ENCODE data around the gene RCAN1. TPM values are rescaled to one million over a fixed set of nuclear protein-coding genes. Genes with fewer than 3 reads are reported as not detected.

RCAN1 gene
- 10 to 100 TPM in 3 of 4 donors, 1 to 10 TPM in 1; 8.7 to 27.5 (median 22.8) TPM for total RNA-seq

DNA sequence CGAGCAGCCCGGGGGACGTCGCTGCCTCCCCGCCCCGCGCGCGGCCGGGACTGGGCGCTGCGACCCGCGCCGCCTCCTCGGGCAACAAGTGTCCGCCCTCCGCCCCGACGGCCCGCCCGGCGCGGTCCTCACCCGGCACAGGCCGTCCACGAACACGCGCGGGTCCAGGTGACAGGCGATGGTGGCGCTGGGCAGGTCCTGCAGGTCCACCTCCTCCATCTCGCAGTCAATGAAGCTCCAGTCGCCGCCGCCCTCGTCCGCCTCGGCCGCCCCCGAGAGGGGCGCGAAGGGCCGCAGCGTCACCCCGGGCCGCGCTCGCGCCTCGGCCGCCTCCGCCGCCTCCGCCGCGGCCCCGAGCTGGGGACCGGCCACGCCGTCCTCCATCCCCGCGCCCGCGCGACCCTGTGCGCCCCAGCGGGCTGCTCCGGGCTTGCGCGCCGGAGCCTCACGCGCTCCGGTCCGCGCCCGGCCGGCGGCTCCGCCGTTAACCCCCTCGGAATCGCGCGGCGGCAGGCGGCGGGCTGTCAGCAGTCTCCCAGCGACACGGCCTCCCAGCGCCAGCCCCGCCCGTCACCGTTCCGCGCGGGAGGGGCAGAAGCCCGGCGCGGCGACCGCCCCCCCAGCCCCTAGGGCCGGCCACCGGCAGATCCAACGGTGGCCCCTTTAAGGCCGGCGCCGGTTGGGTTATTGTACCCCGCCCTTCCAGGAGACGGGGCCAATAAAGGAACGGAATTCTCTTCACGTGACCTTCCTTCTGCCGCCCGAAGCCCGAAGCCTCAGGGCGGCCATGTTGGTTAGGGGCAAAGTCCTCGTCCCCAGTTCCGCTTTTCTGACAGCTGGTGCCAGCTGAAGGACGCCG lies at the start of gene RCAN1:
Gene RCAN1 (minus strand): TSS at position 486 of the 859 bp plus-strand sequence. CDS start 102 bp downstream, at position 384.
- 0% methylated on average over 36 of the region's 121 CpGs for WGBS
- peak in 2 of 3 donors; percentile 82 to 83 for TF ChIP-seq POLR2AphosphoS5 (IDR thresholded peaks at IDR 0.05)
- TF ChIP-seq POLR2A (IDR thresholded peaks at IDR 0.05): peak in 1 of 2 donors; percentile 12
- no peak for TF ChIP-seq EP300 (IDR thresholded peaks at IDR 0.05)
- TF ChIP-seq CTCF (IDR thresholded peaks at IDR 0.05): no peak

GRCh38 chr21:34661848-34662247 lies 46.9 kb upstream of the RCAN1 start:
- Histone ChIP-seq H3K9me3 (peaks cover 9% of the 10 kb centered on the region), H3K4me1 (no peaks in the 10 kb centered on the region), H3K4me3 (no peak overlapping the region), H3K27me3 (peaks cover 1% of the 10 kb centered on the region), H3K27ac (no peak overlapping the region), H3K36me3 (no peaks in the 10 kb centered on the region)
- TF ChIP-seq CTCF (IDR thresholded peaks at IDR 0.05) (no peak), POLR2AphosphoS5 (IDR thresholded peaks at IDR 0.05) (no peak), POLR2A (IDR thresholded peaks at IDR 0.05) (no peak), EP300 (IDR thresholded peaks at IDR 0.05) (no peak)
- DNase-seq (ENCODE audit: low spot score in 2 of 2): no peak

More for the DNA sequence above, at the start of gene RCAN1:
- Histone ChIP-seq H3K9me3 (no peaks in the 10 kb centered on the region), H3K27me3 (no peaks in the 10 kb centered on the region), H3K4me3 (peak within 1 kb of the TSS; percentile 73), H3K27ac (peak within 1 kb of the TSS; percentile 92), H3K4me1 (peaks cover 28% of the 10 kb centered on the region), H3K36me3 (no peaks in the 10 kb centered on the region)
- DNase-seq (ENCODE audit: low spot score in 2 of 2): peak; percentile 92 to 93

DNA sequence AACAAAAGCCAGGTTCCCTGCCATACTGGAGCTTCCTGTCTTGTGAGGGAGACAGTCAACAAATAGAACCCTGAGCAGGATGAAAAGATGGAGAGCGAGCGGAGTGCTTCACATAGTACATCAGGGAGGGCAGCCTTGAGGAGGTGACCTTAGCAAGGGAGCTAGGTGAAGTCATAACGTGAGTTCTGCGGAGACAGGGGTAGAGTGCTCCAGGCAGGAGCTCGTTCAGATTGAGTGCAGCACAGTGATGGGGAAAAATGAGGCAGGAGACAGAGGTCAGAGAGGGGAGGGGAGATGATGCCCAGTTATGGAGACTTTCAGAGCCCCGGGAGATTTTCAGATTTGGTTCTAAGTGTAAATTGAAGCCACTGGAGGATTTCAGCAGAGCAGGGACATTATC lies 38.6 kb upstream of the RCAN1 start:
- no peak overlapping the region for H3K27ac ChIP-seq
- H3K4me3 ChIP-seq: no peak overlapping the region
- WGBS: 88% methylated on average over 6 of the region's 6 CpGs
- H3K36me3 ChIP-seq: no peaks in the 10 kb centered on the region
- no peak for TF ChIP-seq CTCF (IDR thresholded peaks at IDR 0.05)
- TF ChIP-seq POLR2AphosphoS5 (IDR thresholded peaks at IDR 0.05): no peak
- TF ChIP-seq POLR2A (IDR thresholded peaks at IDR 0.05): no peak
- TF ChIP-seq EP300 (IDR thresholded peaks at IDR 0.05): no peak
- no peak for DNase-seq (ENCODE audit: low spot score in 2 of 2)
- H3K9me3 ChIP-seq: no peaks in the 10 kb centered on the region
- peaks cover 14% of the 10 kb centered on the region for H3K27me3 ChIP-seq
- H3K4me1 ChIP-seq: no peaks in the 10 kb centered on the region

DNA sequence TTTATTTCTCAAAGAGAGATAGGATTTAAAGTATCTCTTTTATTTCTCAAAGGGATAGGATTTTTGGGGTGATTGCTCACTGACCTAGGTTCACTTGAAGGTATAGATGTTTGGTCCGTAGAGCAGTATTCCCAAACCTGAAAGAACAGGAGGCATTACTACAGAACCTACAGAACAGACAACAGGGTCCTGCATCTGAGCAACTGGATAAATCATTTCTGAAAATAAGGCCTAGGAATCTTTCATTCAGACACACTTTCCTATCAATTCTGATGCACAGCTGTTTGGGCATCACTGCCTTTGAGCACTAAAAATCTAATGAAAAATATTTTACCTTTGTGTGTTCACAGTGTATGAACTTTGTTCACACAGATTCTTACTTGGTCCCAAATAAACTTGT lies 36.7 kb upstream of the RCAN1 start:
- TF ChIP-seq CTCF (IDR thresholded peaks at IDR 0.05) (no peak), POLR2A (IDR thresholded peaks at IDR 0.05) (no peak), POLR2AphosphoS5 (IDR thresholded peaks at IDR 0.05) (no peak)

GRCh38 chr21:34650861-34651431 lies 36.0 kb upstream of the RCAN1 start:
- no peak overlapping the region for H3K27ac ChIP-seq
- H3K9me3 ChIP-seq: no peaks in the 10 kb centered on the region
- 16% methylated on average over 1 of the region's 1 CpG for WGBS
- H3K4me3 ChIP-seq: no peak overlapping the region
- TF ChIP-seq CTCF (IDR thresholded peaks at IDR 0.05) (no peak), EP300 (IDR thresholded peaks at IDR 0.05) (no peak), POLR2AphosphoS5 (IDR thresholded peaks at IDR 0.05) (no peak), POLR2A (IDR thresholded peaks at IDR 0.05) (no peak)
- no peaks in the 10 kb centered on the region for H3K36me3 ChIP-seq
- H3K4me1 ChIP-seq: no peaks in the 10 kb centered on the region
- no peak for DNase-seq (ENCODE audit: low spot score in 2 of 2)
- peaks cover 7% of the 10 kb centered on the region for H3K27me3 ChIP-seq

More for the DNA sequence above, 36.7 kb upstream of the RCAN1 start:
- no peak overlapping the region for H3K4me3 ChIP-seq
- no peaks in the 10 kb centered on the region for H3K36me3 ChIP-seq
- DNase-seq (ENCODE audit: low spot score in 2 of 2): no peak
- no peak overlapping the region for H3K27ac ChIP-seq
- 87% methylated on average over 1 of the region's 1 CpG for WGBS
- H3K9me3 ChIP-seq: no peaks in the 10 kb centered on the region
- peaks cover 11% of the 10 kb centered on the region for H3K27me3 ChIP-seq
- no peaks in the 10 kb centered on the region for H3K4me1 ChIP-seq

All from suprapubic skin (tissue), 4 donors.